SKM-1 (cell line): ENCODE results near the gene NIM1K.
"Not testable (repeated sequence)": the region's sequence is repeated elsewhere in the genome, so short reads cannot be mapped to it uniquely, and the experiment has no call there.

Source experiments
- DNase-seq: peaks from one replicate; lab custom pipeline; 2025; ENCODE audit not compliant: unreplicated experiment; lab: John Stamatoyannopoulos, UW

The NIM1K gene

GRCh38 chr5:43313035-43313853, 121.2 kb downstream of the NIM1K start, which contains the start of gene HMGCS1:
HMGCS1 (minus strand) TSS chr5:43313412; CDS start chr5:43298965, 14,447 bp downstream.
- DNase-seq, result peak; percentile 96

GRCh38 chr5:43313854-43314457, 121.9 kb downstream of the NIM1K start:
- DNase-seq, result no peak

DNA sequence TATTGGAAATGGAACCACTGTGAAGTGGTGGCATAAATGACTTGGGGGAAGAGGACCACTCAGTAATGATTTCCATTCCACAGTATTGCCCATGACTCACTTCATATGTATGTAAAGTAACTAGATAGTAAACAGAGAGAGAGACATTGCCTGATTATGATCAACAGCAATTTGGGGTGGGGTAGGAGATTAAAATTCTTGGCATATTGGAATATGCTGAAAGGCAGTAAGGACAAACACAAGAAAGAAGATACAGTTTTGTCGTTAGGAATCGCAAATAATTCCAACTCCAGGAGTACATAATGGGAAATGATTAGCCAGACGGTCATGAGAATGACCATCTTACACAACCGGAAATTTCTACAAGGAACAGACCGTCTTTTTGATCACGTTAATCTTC, 122.7 kb downstream of the NIM1K start:
- DNase-seq, result no peak

GRCh38 chr5:43315263-43315662, 123.2 kb downstream of the NIM1K start:
- no peak for DNase-seq

- no peak for DNase-seq
Observed at GRCh38 chr5:43315682-43316081, 123.7 kb downstream of the NIM1K start.

DNA sequence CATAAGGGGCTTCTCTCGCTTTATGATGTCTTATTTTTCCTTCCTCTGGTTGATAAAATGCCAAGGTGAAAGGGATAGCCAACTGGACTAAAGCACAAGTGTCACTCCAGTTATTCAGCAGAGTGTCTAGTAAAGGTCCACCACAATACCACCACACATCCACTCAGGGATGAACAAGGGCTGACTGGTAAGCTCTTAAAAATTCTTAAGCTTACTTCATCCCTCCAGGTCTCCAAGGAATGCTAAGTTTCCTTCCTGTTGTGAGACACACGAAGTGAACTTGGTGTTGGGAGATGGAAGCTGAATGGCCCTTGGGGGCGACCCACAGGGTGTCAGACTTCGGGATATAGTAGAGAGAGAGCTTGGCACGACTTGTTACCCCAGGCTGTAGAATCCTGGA, 124.4 kb downstream of the NIM1K start:
- DNase-seq, result no peak

GRCh38 chr5:43320846-43321245, 128.8 kb downstream of the NIM1K start:
- DNase-seq, result no peak

DNA sequence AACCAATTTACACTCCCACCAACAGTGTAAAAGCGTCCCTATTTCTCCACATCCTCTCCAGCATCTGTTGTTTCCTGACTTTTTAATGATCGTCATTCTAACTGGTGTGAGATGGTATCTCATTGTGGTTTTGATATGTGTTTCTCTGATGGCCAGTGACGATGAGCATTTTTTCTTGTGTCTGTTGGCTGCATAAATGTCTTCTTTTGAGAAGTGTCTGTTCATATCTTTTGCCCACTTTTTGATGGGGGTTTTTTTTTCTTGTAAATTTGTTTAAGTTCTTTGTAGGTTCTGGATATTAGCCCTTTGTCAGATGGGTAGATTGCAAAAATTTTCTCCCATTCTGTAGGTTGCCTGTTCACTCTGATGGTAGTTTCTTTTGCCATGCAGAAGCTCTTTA, 131.5 kb downstream of the NIM1K start:
- not testable (repeated sequence) for DNase-seq

GRCh38 chr5:43325624-43326023, 133.6 kb downstream of the NIM1K start:
- DNase-seq, result not testable (repeated sequence)
